Brain microvascular endothelial cell (primary cell): ENCODE data around the gene DHRS7B.

Experiments used
- DNase-seq: peaks from one replicate; pipeline ENCODE4 v3.0.0-alpha.2; 2020
- H3K27ac ChIP-seq: fragments of 250-450 bp; sonication (Bioruptor Pico); 2 replicates; pipeline ENCODE4 v1.5.1; 2020; ENCODE audit warnings: mild to moderate bottlenecking, moderate library complexity
- H3K27me3 ChIP-seq: fragments of 250-450 bp; sonication (Bioruptor Pico); replicated peaks from 2 replicates; pipeline ENCODE4 v1.5.1; 2020; ENCODE audit warnings: mild to moderate bottlenecking
- H3K36me3 ChIP-seq: fragments of 250-450 bp; sonication (Bioruptor Pico); replicated peaks from 2 replicates; pipeline ENCODE4 v1.5.1; 2020; ENCODE audit warnings: mild to moderate bottlenecking
- H3K4me3 ChIP-seq: 2 replicates; pipeline ENCODE4 v1.5.1; 2011; ENCODE audit warnings: low read depth, mild to moderate bottlenecking, control low read depth, low read length, moderate library complexity
- in situ Hi-C: cut with HindIII; loops from 2 replicates; pipeline ENCODE4 v1.10.0; 2017; ENCODE audit warnings: low sequenced_read_pairs, low pct_ligation_motif_present
- TF ChIP-seq, protein P1 (sequence below): IDR thresholded peaks from 2 replicates; pipeline ENCODE4 v1.5.1; 2011; ENCODE audit warnings: low read depth, mild to moderate bottlenecking, moderate library complexity, low read length, control low read depth, inconsistent platforms; ENCODE audit errors: missing control alignments

DHRS7B gene

DNA sequence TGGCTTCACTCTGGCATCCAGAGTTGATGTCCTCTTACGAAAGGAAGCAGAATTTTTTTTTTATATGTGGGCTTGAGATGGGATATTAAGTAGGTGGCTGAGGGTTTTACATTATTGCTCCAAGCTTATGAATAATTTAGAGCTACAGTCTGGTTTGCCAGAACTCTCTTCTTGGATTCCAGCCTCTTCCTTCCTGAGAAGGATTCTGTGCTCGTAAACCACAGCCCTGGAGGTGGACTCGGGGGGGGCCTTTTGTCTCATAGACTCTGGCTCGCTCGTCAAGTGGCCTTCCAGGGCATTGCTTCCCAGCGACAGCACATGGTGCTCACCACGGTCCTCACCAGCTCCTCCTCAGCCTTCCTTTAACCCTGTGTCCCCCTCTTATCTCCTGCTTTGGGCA, 44.0 kb downstream of the DHRS7B start:
- TF ChIP-seq, protein P1, sequence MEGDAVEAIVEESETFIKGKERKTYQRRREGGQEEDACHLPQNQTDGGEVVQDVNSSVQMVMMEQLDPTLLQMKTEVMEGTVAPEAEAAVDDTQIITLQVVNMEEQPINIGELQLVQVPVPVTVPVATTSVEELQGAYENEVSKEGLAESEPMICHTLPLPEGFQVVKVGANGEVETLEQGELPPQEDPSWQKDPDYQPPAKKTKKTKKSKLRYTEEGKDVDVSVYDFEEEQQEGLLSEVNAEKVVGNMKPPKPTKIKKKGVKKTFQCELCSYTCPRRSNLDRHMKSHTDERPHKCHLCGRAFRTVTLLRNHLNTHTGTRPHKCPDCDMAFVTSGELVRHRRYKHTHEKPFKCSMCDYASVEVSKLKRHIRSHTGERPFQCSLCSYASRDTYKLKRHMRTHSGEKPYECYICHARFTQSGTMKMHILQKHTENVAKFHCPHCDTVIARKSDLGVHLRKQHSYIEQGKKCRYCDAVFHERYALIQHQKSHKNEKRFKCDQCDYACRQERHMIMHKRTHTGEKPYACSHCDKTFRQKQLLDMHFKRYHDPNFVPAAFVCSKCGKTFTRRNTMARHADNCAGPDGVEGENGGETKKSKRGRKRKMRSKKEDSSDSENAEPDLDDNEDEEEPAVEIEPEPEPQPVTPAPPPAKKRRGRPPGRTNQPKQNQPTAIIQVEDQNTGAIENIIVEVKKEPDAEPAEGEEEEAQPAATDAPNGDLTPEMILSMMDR, result no peak
- in situ Hi-C loops, result no loop called here
- H3K27me3 ChIP-seq, result no peaks in the 10 kb centered on the region
- no peak for DNase-seq
- no peak overlapping the region for H3K27ac ChIP-seq
- H3K4me3 ChIP-seq, result no peak overlapping the region
- H3K36me3 ChIP-seq, result peaks cover 3% of the 10 kb centered on the region

DNA sequence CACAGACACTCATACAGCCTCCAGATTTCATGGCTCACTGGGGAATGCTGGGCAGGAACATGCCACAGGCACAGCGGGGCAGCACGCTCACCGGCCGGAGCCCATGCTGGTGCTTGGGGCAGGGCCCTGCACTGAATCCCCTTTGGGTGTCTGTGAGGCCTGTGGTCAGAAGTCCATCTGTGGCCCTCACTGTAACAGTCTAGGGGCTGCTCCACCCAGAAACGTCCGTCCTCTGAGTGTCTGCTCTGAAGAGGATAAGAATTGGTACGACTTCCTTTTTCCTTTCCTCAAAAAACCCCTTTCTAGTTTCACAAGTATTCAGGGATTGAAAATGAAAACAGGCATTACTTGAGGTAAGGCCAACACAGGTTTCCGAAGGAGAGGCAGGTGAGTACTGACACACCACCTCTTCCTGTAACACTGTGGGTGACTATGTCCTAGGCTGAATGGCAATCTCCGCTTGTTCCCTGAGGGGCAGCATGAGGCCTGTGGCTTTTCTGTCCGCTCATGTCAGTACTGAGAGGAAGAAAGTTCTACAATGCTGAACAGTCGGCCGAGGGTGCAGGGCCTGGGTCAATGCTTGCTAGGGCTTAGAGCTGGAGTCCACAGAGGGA, 44.7 kb downstream of the DHRS7B start:
- Histone ChIP-seq H3K27me3 (no peaks in the 10 kb centered on the region), H3K4me3 (no peak overlapping the region), H3K36me3 (peaks cover 3% of the 10 kb centered on the region), H3K27ac (no peak overlapping the region)
- no peak for DNase-seq
- in situ Hi-C loops, result no loop called here
- TF ChIP-seq, protein P1, result no peak

DNA sequence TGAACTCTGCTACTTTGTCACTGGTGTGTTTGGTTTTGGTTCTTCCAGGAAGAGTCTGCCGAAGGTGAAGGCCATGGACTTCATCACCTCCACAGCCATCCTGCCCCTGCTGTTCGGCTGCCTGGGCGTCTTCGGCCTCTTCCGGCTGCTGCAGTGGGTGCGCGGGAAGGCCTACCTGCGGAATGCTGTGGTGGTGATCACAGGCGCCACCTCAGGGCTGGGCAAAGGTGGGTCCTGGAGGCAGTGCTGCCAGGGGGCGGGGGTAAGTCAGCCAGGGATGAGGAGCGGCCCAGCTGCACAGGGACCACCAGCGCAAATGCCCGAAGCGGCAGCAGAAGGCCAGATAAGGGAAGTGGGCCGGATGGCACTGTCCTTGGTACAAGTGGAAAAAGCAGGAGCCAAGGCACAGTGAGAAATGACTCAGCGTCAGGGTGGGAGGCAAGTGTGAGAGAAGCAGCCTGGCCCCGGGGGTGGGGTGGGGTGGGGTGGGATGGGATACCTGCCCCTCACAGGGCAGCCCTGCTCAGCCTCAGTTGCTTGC, 45.3 kb downstream of the DHRS7B start:
- H3K36me3 ChIP-seq, result peaks cover 3% of the 10 kb centered on the region
- in situ Hi-C loops, result no loop called here
- no peak overlapping the region for H3K4me3 ChIP-seq
- TF ChIP-seq, protein P1, result no peak
- no peak for DNase-seq
- no peaks in the 10 kb centered on the region for H3K27me3 ChIP-seq
- H3K27ac ChIP-seq, result no peak overlapping the region

DNA sequence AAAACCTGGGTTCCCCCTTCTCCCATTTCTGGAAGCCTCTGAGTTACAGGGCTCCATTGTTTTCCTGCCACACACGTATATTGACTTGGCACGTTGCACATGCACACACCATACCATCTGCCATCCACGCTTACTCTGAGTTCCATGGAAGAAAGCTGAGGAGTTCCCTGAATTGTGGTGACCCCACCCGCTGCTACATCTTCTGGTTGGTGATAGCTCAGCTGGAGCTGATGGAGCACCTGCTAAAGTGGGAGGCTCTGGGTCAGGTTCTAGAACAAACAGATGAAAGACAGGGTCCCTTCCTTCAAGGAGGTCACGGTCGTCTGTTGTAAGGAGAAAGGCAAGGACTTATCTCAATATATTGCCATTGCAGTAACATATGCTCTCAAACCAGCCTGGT, 46.1 kb downstream of the DHRS7B start:
- in situ Hi-C loops, result no loop called here
- DNase-seq, result no peak
- Histone ChIP-seq H3K36me3 (peaks cover 3% of the 10 kb centered on the region), H3K27ac (no peak overlapping the region), H3K27me3 (no peaks in the 10 kb centered on the region), H3K4me3 (no peak overlapping the region)
- TF ChIP-seq, protein P1, result no peak

DNA sequence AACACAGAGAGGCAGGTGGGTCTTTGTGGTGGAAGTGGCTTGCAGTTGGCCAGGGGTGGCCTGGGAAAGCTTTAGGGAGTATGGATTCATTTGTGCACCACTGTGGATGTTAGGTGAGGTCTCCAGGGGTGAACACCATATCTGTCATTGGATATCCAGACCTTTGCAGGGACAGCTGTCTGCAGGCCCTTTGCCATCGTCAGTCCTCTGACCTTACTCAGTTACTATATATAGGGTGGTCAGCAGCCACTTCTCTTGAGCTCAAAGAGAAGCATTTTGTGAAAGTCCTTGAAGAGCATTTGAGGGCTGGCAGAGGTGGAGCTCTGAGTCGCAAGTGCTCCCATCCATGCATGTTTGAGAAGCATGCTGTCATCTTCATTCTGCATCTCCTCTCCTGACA, 46.8 kb downstream of the DHRS7B start:
- Histone ChIP-seq H3K27me3 (no peaks in the 10 kb centered on the region), H3K36me3 (peaks cover 3% of the 10 kb centered on the region), H3K4me3 (no peak overlapping the region), H3K27ac (no peak overlapping the region)
- DNase-seq, result no peak
- in situ Hi-C loops, result no loop called here
- TF ChIP-seq, protein P1, result no peak

DNA sequence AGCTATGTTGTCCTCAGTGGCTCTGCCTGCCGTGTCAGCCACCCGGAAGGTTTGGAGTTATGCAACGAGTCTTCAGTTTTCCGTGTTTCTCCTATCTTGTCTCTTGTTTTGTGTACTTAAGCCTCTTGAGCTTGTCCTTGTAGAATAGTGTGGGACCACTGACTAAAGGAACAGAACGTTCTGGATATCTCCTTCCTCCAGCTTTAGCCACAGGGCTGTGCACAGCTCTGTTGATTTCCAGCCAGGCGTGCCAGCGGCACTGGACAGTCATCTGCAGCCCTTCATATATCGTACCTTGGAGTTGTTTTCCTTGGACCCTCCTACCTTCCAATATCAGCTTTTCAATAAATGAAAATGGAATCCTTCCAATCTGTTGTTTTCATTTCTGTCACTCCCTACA, 47.4 kb downstream of the DHRS7B start:
- Histone ChIP-seq H3K27me3 (no peaks in the 10 kb centered on the region), H3K27ac (no peak overlapping the region), H3K36me3 (peaks cover 3% of the 10 kb centered on the region), H3K4me3 (no peak overlapping the region)
- DNase-seq, result no peak
- in situ Hi-C loops, result no loop called here
- TF ChIP-seq, protein P1, result no peak
